GM12878 (cell line): ENCODE results near the gene STK26. TPM values are rescaled to one million over a fixed set of nuclear protein-coding genes. Genes with fewer than 3 reads are reported as not detected.

Experiments used
- BACH1 ChIP-seq: fragments of 450-650 bp; IDR thresholded peaks from 2 replicates; pipeline ENCODE4 v1.6.1; 2017; ENCODE audit warnings: mild to moderate bottlenecking, borderline replicate concordance
- EGR1 ChIP-seq, 2 experiments: IDR thresholded peaks; 1 replicate in 1 of 2; 2 replicates in 1 of 2; pipeline ENCODE4 v1.6.1; 2011 to 2012; ENCODE audit warnings: low read depth in 2 of 2, low read length in 2 of 2, borderline replicate concordance in 1 of 2, mild to moderate bottlenecking in 1 of 2, moderate library complexity in 1 of 2
- FOXK2 ChIP-seq: fragments of 450-650 bp; IDR thresholded peaks from 2 replicates; pipeline ENCODE4 v1.6.1; 2017; ENCODE audit warnings: mild to moderate bottlenecking, moderate library complexity
- HSF1 ChIP-seq: fragments of 150-350 bp; IDR thresholded peaks from 2 replicates; pipeline ENCODE4 v1.6.1; 2014; ENCODE audit warnings: mild to moderate bottlenecking, low read depth, low read length
- MXI1 ChIP-seq: fragments of 150-350 bp; IDR thresholded peaks from 2 replicates; pipeline ENCODE4 v1.6.1; 2011; ENCODE audit warnings: low read depth, mild to moderate bottlenecking, inconsistent platforms, low read length, improper control_type of control experiment
- NR2C1 ChIP-seq: fragments of 450-650 bp; IDR thresholded peaks from 2 replicates; pipeline ENCODE4 v1.6.1; 2017; ENCODE audit warnings: antibody characterized with exemption, mild to moderate bottlenecking, moderate library complexity
- NR2F1 ChIP-seq: fragments of 450-650 bp; conservative IDR thresholded peaks from 2 replicates; pipeline ENCODE4 v1.6.1; 2017; ENCODE audit warnings: mild to moderate bottlenecking
- RCOR1 ChIP-seq: conservative IDR thresholded peaks from 2 replicates; pipeline ENCODE4 v1.6.1; 2012; ENCODE audit warnings: low read depth, low read length, improper control_type of control experiment
- SREBF1 ChIP-seq: IDR thresholded peaks from 2 replicates; pipeline ENCODE4 v1.6.1; 2012; ENCODE audit warnings: mild to moderate bottlenecking, low read length
- STAT1 ChIP-seq: fragments of 450-650 bp; conservative IDR thresholded peaks from 2 replicates; pipeline ENCODE4 v1.6.1; 2014; ENCODE audit warnings: antibody characterized with exemption, mild to moderate bottlenecking
- ZBTB4 ChIP-seq: fragments of 450-650 bp; formaldehyde crosslinking; IDR thresholded peaks from 2 replicates; pipeline ENCODE4 v1.4.0; 2022; ENCODE audit warnings: mild to moderate bottlenecking, moderate library complexity
- ZBTB40 ChIP-seq: fragments of 450-650 bp; IDR thresholded peaks from 2 replicates; pipeline ENCODE4 v1.6.1; 2016; ENCODE audit warnings: mild to moderate bottlenecking, moderate library complexity, borderline replicate concordance
- ZNF687 ChIP-seq: fragments of 450-650 bp; IDR thresholded peaks from 2 replicates; pipeline ENCODE4 v1.6.1; 2017; ENCODE audit warnings: mild to moderate bottlenecking, moderate library complexity
- polyA plus RNA-seq, 11 experiments: library from polyadenylated mRNA; depleted of rRNA in 4 of 11; unstranded in 6 of 11; stranded (reverse) in 5 of 11; fragments of >200 nt; fragmentation: Nextera tagmentation in 4 of 11; fragmentation: Illumina TruSeq in 1 of 11; extraction: Ambion mirVana in 4 of 11; extraction: Trizol in 1 of 11; gene quantifications; 1 replicate in 1 of 11; 2 replicates in 10 of 11; pipeline versions ENCODE4 v1.2.1 to v1.2.3, GENCODE V29; 2011 to 2016; ENCODE audit warnings: inconsistent platforms in 2 of 11, missing spikeins in 2 of 11, low read depth in 1 of 11
- total RNA-seq, 4 experiments: library from RNA; depleted of rRNA in 3 of 4; stranded (reverse); fragments of >200 nt in 3 of 4; fragmentation: Illumina TruSeq in 1 of 4; extraction: Trizol in 1 of 4; gene quantifications; 2 replicates each; pipeline versions ENCODE4 v1.2.1 to v1.2.3, GENCODE V29; 2013 to 2021

Gene STK26
- total and polyA plus RNA-seq, 10 of the 15 experiments (the other 5 are each of a cell fraction or from before 2014, with no cell fraction given): 30.4 to 78.6 (median 58.8) TPM

GRCh38 chrX:132107291-132107690, 84.2 kb downstream of the STK26 start (continued):
- no peak for TF ChIP-seq ZNF687
- no peak for TF ChIP-seq MXI1
- TF ChIP-seq RCOR1: no peak
- TF ChIP-seq NR2C1: no peak
- TF ChIP-seq NR2F1: no peak
- TF ChIP-seq ZBTB40: no peak
- no peak for TF ChIP-seq BACH1
- no peak for TF ChIP-seq ZBTB4
- no peak for TF ChIP-seq STAT1
- no peak for TF ChIP-seq HSF1
- TF ChIP-seq EGR1 (IDR thresholded peaks at IDR 0.05; ENCODE audit: borderline replicate concordance in 1 of 2, low read depth in 2 of 2, low read length in 2 of 2): no peak
- TF ChIP-seq FOXK2: no peak
- TF ChIP-seq SREBF1: no peak
